GM19238 (cell line): Measurements from ENCODE around the gene PTPN14.

Source experiments
- DNase-seq: peaks from one replicate; pipeline ENCODE4 v3.0.0; 2011; ENCODE audit warnings: low spot score; ENCODE audit not compliant: insufficient read length

Gene PTPN14

GRCh38 chr1:214377485-214377884, 173.9 kb downstream of the PTPN14 start:
- DNase-seq = no peak

GRCh38 chr1:214372092-214372491, 179.3 kb downstream of the PTPN14 start:
- no peak for DNase-seq

GRCh38 chr1:214370615-214371014, 180.8 kb downstream of the PTPN14 start:
- no peak for DNase-seq

GRCh38 chr1:214369364-214369763, 182.0 kb downstream of the PTPN14 start:
- no peak for DNase-seq

- DNase-seq = no peak
Observed at GRCh38 chr1:214367841-214368240, 183.6 kb downstream of the PTPN14 start.

- DNase-seq = no peak
Observed at GRCh38 chr1:214364786-214365295, 186.6 kb downstream of the PTPN14 start.

- DNase-seq = no peak
Observed at GRCh38 chr1:214364386-214364785, 187.0 kb downstream of the PTPN14 start.

GRCh38 chr1:214363386-214363785, 188.0 kb downstream of the PTPN14 start:
- DNase-seq = no peak

- DNase-seq = no peak
Observed at GRCh38 chr1:214362188-214362882, 189.1 kb downstream of the PTPN14 start.

- no peak for DNase-seq
Observed at GRCh38 chr1:214361636-214362035, 189.8 kb downstream of the PTPN14 start.

GRCh38 chr1:214360525-214361164, 190.8 kb downstream of the PTPN14 start:
- DNase-seq = no peak

GRCh38 chr1:214360116-214360515, 191.3 kb downstream of the PTPN14 start:
- DNase-seq = no peak

GRCh38 chr1:214354440-214355148, 196.8 kb downstream of the PTPN14 start:
- no peak for DNase-seq

- no peak for DNase-seq
Observed at GRCh38 chr1:214352838-214353237, 198.6 kb downstream of the PTPN14 start.

- no peak for DNase-seq
Observed at GRCh38 chr1:214351551-214352277, 199.7 kb downstream of the PTPN14 start.

GRCh38 chr1:214349781-214350180, 201.6 kb downstream of the PTPN14 start:
- DNase-seq = no peak

GRCh38 chr1:214349008-214349407, 202.4 kb downstream of the PTPN14 start:
- no peak for DNase-seq

GRCh38 chr1:214344897-214345296, 206.5 kb downstream of the PTPN14 start:
- no peak for DNase-seq

- no peak for DNase-seq
Observed at GRCh38 chr1:214342525-214342924, 208.9 kb downstream of the PTPN14 start.

- no peak for DNase-seq
Observed at GRCh38 chr1:214341932-214342331, 209.5 kb downstream of the PTPN14 start.

- DNase-seq = no peak
Observed at GRCh38 chr1:214341459-214341858, 209.9 kb downstream of the PTPN14 start.

- DNase-seq = no peak
Observed at GRCh38 chr1:214338212-214338611, 213.2 kb downstream of the PTPN14 start.
